HepG2 (cell line): ENCODE data around the gene TOP2A. TPM values are rescaled to one million over a fixed set of nuclear protein-coding genes. Genes with fewer than 3 reads are reported as not detected.

Experiments used
- ATAC-seq: fragments of 200-7000 bp; cut with Tn5 transposase; 3 replicates; pipeline ENCODE4 v1.9.1; 2020; ENCODE audit warnings: mild to moderate bottlenecking, moderate library complexity
- BruUV-seq: library from RNA; stranded (reverse); fragments of 400-500 nt; replicated peaks from 2 replicates; lab custom pipeline; 2021; lab: Mats Ljungman, UMichigan
- CTCF ChIA-PET: fragments of 300-600 bp; formaldehyde crosslinking; extraction: SDS; loops from one replicate; lab custom pipeline; 2021; ENCODE audit warnings: low total read pairs, inconsistent platforms, low intra/inter-chr PET ratio; lab: Yijun Ruan, JAX
- POLR2A ChIA-PET: fragments of 350-600 bp; sonication (Branson Sonifier 250); formaldehyde crosslinking; loops from one replicate; lab custom pipeline; 2020; ENCODE audit warnings: antibody characterized with exemption, inconsistent platforms; lab: Yijun Ruan, JAX
- DNase-seq: peaks from one replicate; pipeline ENCODE4 v3.0.0-alpha.2; 2015; ENCODE audit warnings: low spot score
- FAIRE-seq: peaks from 3 replicates; lab custom pipeline; 2011; peaks lifted over from hg19 to GRCh38; lab: Jason Lieb, UNC
- H2AFZ ChIP-seq: one replicate; pipeline ENCODE4 v1.6.1; 2011; ENCODE audit warnings: low read length, inconsistent platforms
- H3K27ac ChIP-seq: fragments of 300-600 bp; 3 replicates; pipeline ENCODE4 v1.8.0; 2011; ENCODE audit warnings: mixed run types, mild to moderate bottlenecking, mixed read lengths, low read length, inconsistent platforms; ENCODE audit not compliant: insufficient read depth; ENCODE audit errors: extremely low read length
- H3K27me3 ChIP-seq, 2 experiments: fragments of 200-600 bp in 1 of 2; 2 replicates in 1 of 2; 3 replicates in 1 of 2; pipeline versions ENCODE4 v1.6.0 to v1.8.0; 2011; ENCODE audit warnings: low read length in 2 of 2, mild to moderate bottlenecking in 2 of 2, moderate library complexity in 2 of 2, inconsistent platforms in 1 of 2; ENCODE audit not compliant: insufficient read depth in 2 of 2, control insufficient read depth in 1 of 2
- H3K36me3 ChIP-seq, 2 experiments: fragments of 200-600 bp in 1 of 2; replicated peaks in 1 of 2; 2 replicates in 1 of 2; 3 replicates in 1 of 2; pipeline versions ENCODE4 v1.5.1 to v1.8.0; 2011; ENCODE audit warnings: low read length in 2 of 2, inconsistent platforms in 1 of 2; ENCODE audit not compliant: insufficient read depth in 2 of 2, control insufficient read depth in 1 of 2
- H3K4me1 ChIP-seq: 2 replicates; pipeline ENCODE4 v1.5.1; 2012; ENCODE audit warnings: low read length, inconsistent platforms; ENCODE audit not compliant: insufficient read depth
- H3K4me2 ChIP-seq: 2 replicates; pipeline ENCODE4 v1.6.0; 2011; ENCODE audit warnings: low read depth, low read length, inconsistent platforms
- H3K4me3 ChIP-seq, 3 experiments: fragments of 200-600 bp in 1 of 3; sonication (generic), shearing (Covaris generic) in 1 of 3; replicated peaks in 1 of 3; 2 replicates each; pipeline ENCODE4 v1.5.1; 2011 to 2016; ENCODE audit warnings: low read length in 3 of 3, inconsistent platforms in 2 of 3, low read depth in 2 of 3, mild to moderate bottlenecking in 2 of 3, control low read depth in 1 of 3, mixed read lengths in 1 of 3; ENCODE audit not compliant: insufficient read depth in 1 of 3
- H3K79me2 ChIP-seq: one replicate; pipeline ENCODE4 v1.6.1; 2011; ENCODE audit warnings: low read length, inconsistent platforms; ENCODE audit not compliant: insufficient read depth
- H3K9ac ChIP-seq: 2 replicates; pipeline ENCODE4 v1.6.0; 2011; ENCODE audit warnings: mild to moderate bottlenecking, low read depth, low read length, inconsistent platforms; ENCODE audit not compliant: insufficient read depth
- H3K9me3 ChIP-seq: 2 replicates; pipeline ENCODE4 v1.5.1; 2012; ENCODE audit warnings: mild to moderate bottlenecking, low read length
- H4K20me1 ChIP-seq: 2 replicates; pipeline ENCODE4 v1.6.0; 2011; ENCODE audit warnings: inconsistent platforms, mild to moderate bottlenecking, low read length, moderate library complexity; ENCODE audit not compliant: insufficient read depth
- CENPT ChIP-seq: sonication (generic); formaldehyde crosslinking; IDR thresholded peaks from 2 replicates; pipeline ENCODE4 v1.8.0; 2022; ENCODE audit warnings: low read depth, mild to moderate bottlenecking, moderate library complexity, missing genetic modification reagents
- CREM ChIP-seq, 2 experiments: sonication (generic) in 1 of 2; formaldehyde crosslinking in 1 of 2; IDR thresholded peaks; 2 replicates each; pipeline versions ENCODE4 v1.4.0 to v1.6.1; 2016 to 2020; ENCODE audit warnings: antibody characterized with exemption in 1 of 2, mild to moderate bottlenecking in 1 of 2, missing genetic modification reagents in 1 of 2
- HHEX ChIP-seq: IDR thresholded peaks from 2 replicates; pipeline ENCODE4 v1.6.1; 2016; ENCODE audit warnings: control low read depth
- PATZ1 ChIP-seq: sonication (generic); formaldehyde crosslinking; IDR thresholded peaks from 2 replicates; pipeline ENCODE4 v1.4.0; 2020; ENCODE audit warnings: missing genetic modification reagents
- TEAD3 ChIP-seq: optimal IDR thresholded peaks from 2 replicates; pipeline ENCODE3; 2016; ENCODE audit warnings: borderline replicate concordance
- ZBTB20 ChIP-seq: sonication (generic); formaldehyde crosslinking; IDR thresholded peaks from 2 replicates; pipeline ENCODE4 v1.8.1; 2023; ENCODE audit warnings: missing genetic modification reagents, low read depth, mild to moderate bottlenecking, borderline replicate concordance
- WGBS: methylation state at CpG from one replicate; pipeline ENCODE4 v1.1.6; 2017; ENCODE audit warnings: low lambda C conversion rate; 5-methylcytosine and 5-hydroxymethylcytosine counted together
- in situ Hi-C: cut with HindIII; loops from 2 replicates; pipeline ENCODE4 v1.10.0; 2017; ENCODE audit warnings: low pct_unique_long_range_greater_than_20kb; ENCODE audit not compliant: extremely low pct_ligation_motif_present
- intact Hi-C: fragments of 100-400 bp; cut with micrococcal nuclease; formaldehyde crosslinking; loops from one replicate; pipeline ENCODE4 v1.10.0; 2022; ENCODE audit not compliant: unreplicated experiment
- polyA plus RNA-seq, 8 experiments: library from polyadenylated mRNA; depleted of rRNA in 3 of 8; stranded (reverse) in 7 of 8; unstranded in 1 of 8; fragments of >200 nt; fragmentation: Illumina TruSeq in 4 of 8; extraction: Trizol in 4 of 8; gene quantifications; 2 replicates each; pipeline versions ENCODE4 v1.2.1 to v1.2.3, GENCODE V29; 2011 to 2016; ENCODE audit warnings: low read depth in 4 of 8, missing spikeins in 1 of 8, mixed read lengths in 1 of 8; ENCODE audit not compliant: insufficient read depth in 1 of 8
- total RNA-seq, 5 experiments: library from RNA; depleted of rRNA; stranded (reverse); fragments of >200 nt; fragmentation: Illumina TruSeq; extraction: Trizol; gene quantifications; 2 replicates each; pipeline ENCODE4 v1.2.3, GENCODE V29; 2016; ENCODE audit warnings: low read depth in 1 of 5

Gene TOP2A
- total and polyA plus RNA-seq, 2 of the 13 experiments (the other 11 are each of a cell fraction or from before 2014, with no cell fraction given) = 108 to 327 TPM

DNA sequence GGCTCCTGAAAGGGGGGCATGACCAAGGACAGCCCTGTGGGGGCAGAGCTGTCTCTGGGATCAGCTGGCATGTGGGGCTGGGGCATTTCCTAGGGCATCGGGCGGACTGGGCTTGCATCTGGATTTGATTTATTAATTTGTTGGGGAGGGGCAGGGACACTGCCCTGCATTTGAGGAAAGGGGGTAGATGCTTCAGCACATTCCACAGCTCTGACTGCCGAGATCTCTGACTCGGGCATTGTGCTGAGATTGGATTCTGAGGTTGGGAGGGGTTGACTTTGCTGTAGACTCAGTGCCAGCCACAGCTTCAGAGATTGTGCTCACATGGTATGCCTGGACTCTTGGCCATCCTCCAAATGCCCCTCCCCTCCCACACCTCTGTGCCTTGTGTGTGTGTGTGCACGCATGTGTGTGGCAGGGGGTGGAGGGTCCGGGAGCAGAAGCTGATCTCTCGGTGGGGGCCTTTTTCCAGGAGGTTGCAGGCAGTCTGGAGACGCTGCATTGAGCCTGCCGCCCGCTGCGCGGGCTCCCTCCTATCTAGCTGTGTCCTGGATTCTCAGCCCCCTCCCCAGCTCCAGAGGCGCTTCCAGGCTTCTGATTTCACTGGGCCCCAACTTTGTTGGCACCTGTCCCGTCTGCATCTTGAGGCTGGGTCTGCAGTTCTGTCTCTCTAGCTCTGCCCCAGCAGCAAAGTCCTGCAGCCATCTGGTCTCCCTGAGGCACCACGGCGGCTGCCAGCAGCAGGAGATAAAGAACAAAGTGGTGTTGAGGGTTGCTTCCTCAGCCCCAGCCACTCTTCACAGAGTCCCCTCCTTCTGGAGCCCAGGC is 40.5 kb upstream of the TOP2A start:
- Histone ChIP-seq H3K36me3 (peaks cover 0 to 9% of the 10 kb centered on the region in 2 experiments; a peak in 3 of 5 replicates), H3K9me3 (no peaks in the 10 kb centered on the region), H3K79me2 (no peaks in the 10 kb centered on the region), H3K27ac (no peak overlapping the region), H3K9ac (no peak overlapping the region), H4K20me1 (no peaks in the 10 kb centered on the region), H3K4me3 (no peak overlapping the region), H3K4me2 (no peak overlapping the region), H3K27me3 (peaks cover 0 to 2% of the 10 kb centered on the region in 2 experiments; a peak in 2 of 5 replicates), H2AFZ (no peak overlapping the region), H3K4me1 (peaks cover 41% of the 10 kb centered on the region)
- peak; percentile 52 for DNase-seq
- no TSS peak for BruUV-seq
- intact Hi-C loops (no loop called here), in situ Hi-C loops (no loop called here)
- POLR2A ChIA-PET = no interaction called here
- WGBS = 55% methylated on average over 16 of the region's 16 CpGs
- ATAC-seq = peak; percentile 17; the same call in 1 of the 3 replicates
- CTCF ChIA-PET = no interaction called here
- no peak for FAIRE-seq
- TF ChIP-seq HHEX (no peak), TEAD3 (peak; percentile 25), ZBTB20 (CRISPR knock-in tag) (no peak), CREM (IDR thresholded peaks at IDR 0.05) (no peak), CREM (CRISPR knock-in tag; IDR thresholded peaks at IDR 0.05) (no peak), PATZ1 (CRISPR knock-in tag) (peak; percentile 44; the same call in 1 of the 2 replicates), CENPT (no peak)
- TF ChIP-seq, all 625 proteins: peak for 2
